Stomach (tissue), 9 donors: ENCODE results near the gene ANGPTL2. TPM values are rescaled to one million over a fixed set of nuclear protein-coding genes. Genes with fewer than 3 reads are reported as not detected.

ENCODE experiments used
- DNase-seq, 2 donors: peaks; one replicate each; pipeline versions ENCODE4 v3.0.0 to v3.0.0-alpha.2; 2013 to 2019
- H3K27ac ChIP-seq, 5 donors: fragments of 200-600 bp in 4 of 5; sonication (generic) in 4 of 5; one replicate each; pipeline ENCODE4 v1.5.1; 2013 to 2019; ENCODE audit warnings: mild to moderate bottlenecking in 1 of 5, moderate library complexity in 1 of 5
- H3K27me3 ChIP-seq, 3 donors: fragments of 200-600 bp; sonication (generic); one replicate each; pipeline ENCODE4 v1.5.1; 2017 to 2019; ENCODE audit warnings: mixed run types in 1 of 3
- H3K36me3 ChIP-seq, 4 donors: fragments of 200-600 bp; sonication (generic); 1 replicate in 3 of 4; 2 replicates in 1 of 4; pipeline ENCODE4 v1.5.1; 2016 to 2019
- H3K4me1 ChIP-seq, 4 donors: fragments of 200-600 bp; sonication (generic); one replicate each; pipeline ENCODE4 v1.5.1; 2016 to 2019
- H3K4me3 ChIP-seq, 4 donors: fragments of 200-600 bp; sonication (generic) in 3 of 4; one replicate each; pipeline ENCODE4 v1.5.1; 2016 to 2019; ENCODE audit warnings: mild to moderate bottlenecking in 1 of 4
- H3K9me3 ChIP-seq, 4 donors: fragments of 200-600 bp; sonication (generic); one replicate each; pipeline ENCODE4 v1.5.1; 2016 to 2019
- CTCF ChIP-seq, 7 experiments: fragments of 450-650 bp in 4 of 7; fragments of 200-600 bp in 3 of 7; sonication (generic) in 3 of 7; IDR thresholded peaks; one replicate each; pipeline ENCODE4 v1.5.1; 2016 to 2019; ENCODE audit warnings: antibody characterized with exemption in 7 of 7, control low read depth in 2 of 7, mild to moderate bottlenecking in 1 of 7
- EP300 ChIP-seq: sonication (generic); formaldehyde crosslinking; IDR thresholded peaks from one replicate; pipeline ENCODE4 v1.6.1; 2017; ENCODE audit warnings: antibody characterized with exemption
- POLR2A ChIP-seq, 4 donors: fragments of 450-650 bp; IDR thresholded peaks; one replicate each; pipeline ENCODE4 v1.6.1; 2016; ENCODE audit warnings: antibody characterized with exemption in 4 of 4, control low read depth in 2 of 4, mild to moderate bottlenecking in 1 of 4, moderate library complexity in 1 of 4
- POLR2AphosphoS5 ChIP-seq, 3 donors: sonication (generic); formaldehyde crosslinking; IDR thresholded peaks; one replicate each; pipeline ENCODE4 v1.6.1; 2016; ENCODE audit warnings: antibody characterized with exemption in 3 of 3
- WGBS, 5 donors: extraction: QIAGEN DNeasy Blood & Tissue Kit in 3 of 5; methylation state at CpG; one replicate each; pipeline versions ENCODE4 v1.1.5 to v1.1.7; 2013 to 2018; 5-methylcytosine and 5-hydroxymethylcytosine counted together
- intact Hi-C: fragments of 100-400 bp; cut with DNase I; formaldehyde crosslinking; loops from one replicate; pipeline ENCODE4 v1.15.1; 2023; ENCODE audit warnings: low total_unique reads
- polyA plus RNA-seq, 3 donors: library from polyadenylated mRNA; stranded (reverse); fragments of 200-250 nt; gene quantifications; one replicate each; pipeline ENCODE4 v1.2.3, GENCODE V29; 2013
- total RNA-seq, 5 donors: library from RNA; depleted of rRNA; stranded (reverse); fragments of >200 nt; gene quantifications; one replicate each; pipeline versions ENCODE4 v1.1.0 to v1.2.3, GENCODE V29; 2014 to 2016
- donor health status: healthy with polysubstance abuse.
- donor health status: Bipolar disorder and iron deficiency.
- donor health status: healthy.

The ANGPTL2 gene
- total and polyA plus RNA-seq, 8 donors = 5.7 to 26.3 (median 10.2) TPM

- TF ChIP-seq CTCF (IDR thresholded peaks at IDR 0.05) (no peak), POLR2AphosphoS5 (IDR thresholded peaks at IDR 0.05) (no peak), EP300 (no peak)
- intact Hi-C loops = no loop called here
- Histone ChIP-seq H3K27me3 (peaks cover 0 to 13% (median 0%) of the 10 kb centered on the region in 3 donors), H3K4me3 (no peak overlapping the region), H3K9me3 (no peaks in the 10 kb centered on the region), H3K4me1 (peaks cover 22 to 69% (median 50%) of the 10 kb centered on the region in 4 donors), H3K27ac (peak overlapping the region in 1 of 5 donors; percentile 92), H3K36me3 (no peaks in the 10 kb centered on the region)
- WGBS, 5 donors = 89 to 96% (median 92%) methylated on average over 2 of the region's 2 CpGs
- no peak for DNase-seq
Observed at GRCh38 chr9:127124792-127125191, 2.4 kb upstream of the ANGPTL2 start.

GRCh38 chr9:127124111-127124531, 1.7 kb upstream of the ANGPTL2 start:
- Histone ChIP-seq H3K9me3 (no peaks in the 10 kb centered on the region), H3K4me3 (no peak overlapping the region), H3K27ac (peak overlapping the region in 2 of 5 donors; percentile 86 to 92), H3K27me3 (peaks cover 0 to 13% (median 0%) of the 10 kb centered on the region in 3 donors), H3K4me1 (peaks cover 15 to 69% (median 47%) of the 10 kb centered on the region in 4 donors), H3K36me3 (no peaks in the 10 kb centered on the region)
- DNase-seq = no peak
- intact Hi-C loops = no loop called here
- TF ChIP-seq CTCF (IDR thresholded peaks at IDR 0.05) (no peak), EP300 (no peak), POLR2AphosphoS5 (IDR thresholded peaks at IDR 0.05) (no peak), POLR2A (IDR thresholded peaks at IDR 0.05) (no peak)
- 92 to 96% (median 93%) methylated on average over 3 to 7 of the region's 7 CpGs for WGBS, 5 donors

GRCh38 chr9:127123064-127123890, 842 bp upstream of the ANGPTL2 start:
- peak; percentile 49 to 74 for DNase-seq
- WGBS, 5 donors = 30 to 74% (median 32%) methylated on average over 6 to 16 of the region's 16 CpGs
- H3K4me1 ChIP-seq = peaks cover 15 to 69% (median 47%) of the 10 kb centered on the region in 4 donors
- no peaks in the 10 kb centered on the region for H3K36me3 ChIP-seq
- intact Hi-C loops = no loop called here
- peak overlapping the region; percentile 45 to 53 (median 50) for H3K4me3 ChIP-seq
- H3K27me3 ChIP-seq = peaks cover 0 to 13% (median 0%) of the 10 kb centered on the region in 3 donors
- TF ChIP-seq CTCF (IDR thresholded peaks at IDR 0.05) = no peak
- no peak for TF ChIP-seq POLR2A (IDR thresholded peaks at IDR 0.05)
- TF ChIP-seq POLR2AphosphoS5 (IDR thresholded peaks at IDR 0.05) = no peak
- TF ChIP-seq EP300 = no peak
- H3K27ac ChIP-seq = peak overlapping the region; percentile 65 to 92 (median 89)
- H3K9me3 ChIP-seq = no peaks in the 10 kb centered on the region

GRCh38 chr9:127121628-127122175, 733 bp downstream of the ANGPTL2 start:
- peak in 1 of 2 donors; percentile 57 for DNase-seq
- intact Hi-C loops = no loop called here
- H3K9me3 ChIP-seq = no peaks in the 10 kb centered on the region
- H3K27me3 ChIP-seq = peaks cover 0 to 13% (median 0%) of the 10 kb centered on the region in 3 donors
- H3K4me3 ChIP-seq = peak overlapping the region; percentile 45 to 53 (median 50)
- peaks cover 15 to 66% (median 50%) of the 10 kb centered on the region in 4 donors for H3K4me1 ChIP-seq
- peak overlapping the region; percentile 63 to 92 (median 89) for H3K27ac ChIP-seq
- no peak for TF ChIP-seq POLR2AphosphoS5 (IDR thresholded peaks at IDR 0.05)
- TF ChIP-seq CTCF (IDR thresholded peaks at IDR 0.05) = no peak
- no peak for TF ChIP-seq EP300
- no peak for TF ChIP-seq POLR2A (IDR thresholded peaks at IDR 0.05)
- H3K36me3 ChIP-seq = no peaks in the 10 kb centered on the region
- WGBS, 5 donors = 33 to 45% (median 40%) methylated on average over 18 to 20 of the region's 20 CpGs
